ENCODE data around the gene FHL2.
"Not testable (repeated sequence)": the region's sequence is repeated elsewhere in the genome, so short reads cannot be mapped to it uniquely, and the experiment has no call there.

FHL2 gene

DNA sequence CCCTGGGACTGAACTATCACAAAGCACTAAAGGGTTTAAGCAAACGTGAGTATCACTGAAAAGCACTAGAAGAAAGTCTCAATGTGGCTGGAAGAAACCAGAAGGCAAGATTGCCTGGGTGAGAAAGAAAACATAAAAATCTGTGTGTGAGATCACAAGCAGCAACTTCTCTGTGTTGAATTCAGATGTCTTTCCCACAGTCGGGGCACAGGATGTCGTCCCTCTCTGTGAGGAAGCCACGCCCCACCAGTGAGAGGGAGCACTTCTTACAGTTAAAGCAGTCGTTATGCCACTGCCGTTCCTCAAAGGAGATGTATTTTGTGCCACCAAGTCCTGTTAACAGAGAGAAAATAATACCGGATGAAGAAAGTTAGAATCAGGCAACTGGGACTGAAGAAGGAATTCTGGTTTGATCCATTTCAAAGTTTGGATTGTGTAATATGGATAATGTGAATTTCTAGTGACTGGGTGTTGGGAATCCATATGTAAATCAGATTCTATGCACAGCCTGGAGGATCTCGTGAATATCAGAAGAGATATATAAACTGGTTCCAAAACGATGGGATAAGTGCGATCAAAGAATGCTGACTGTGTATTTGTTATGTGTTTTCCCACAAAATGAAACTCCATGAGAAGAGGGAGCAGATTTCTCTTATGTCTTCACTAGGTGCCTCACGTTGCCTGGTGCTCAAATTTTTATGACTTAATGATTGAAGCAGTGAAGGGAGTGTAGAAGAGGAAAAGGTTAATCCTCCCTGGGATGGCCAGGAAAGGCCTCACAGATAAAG, 37.6 kb downstream of the FHL2 start:
- in situ Hi-C loops (cut with MboI; ENCODE audit: low sequenced_read_pairs), result loop anchor here (10.0 to 25.0 kb wide), 2 partner anchors 174 to 526 kb away; no protein-coding TSS in a partner anchor

DNA sequence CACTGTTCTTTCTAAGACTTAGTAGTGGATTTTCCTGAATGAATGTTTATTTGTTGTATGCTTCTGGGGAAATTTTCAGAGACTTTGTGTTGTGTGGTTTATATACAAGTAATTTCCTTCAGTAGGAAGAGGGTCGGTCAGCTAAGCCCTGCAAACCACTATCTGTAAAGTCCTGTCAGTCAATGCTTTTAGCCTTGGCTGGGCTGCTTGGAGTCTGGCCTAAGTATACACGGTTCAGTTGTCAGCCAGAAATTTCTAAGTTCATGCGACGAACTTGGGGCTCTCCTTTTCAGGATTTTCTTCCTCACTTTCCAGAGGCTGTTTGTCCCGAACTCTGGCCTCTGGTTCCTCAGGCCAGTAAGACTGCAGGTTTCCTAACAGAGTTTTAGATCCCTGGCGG, 40.3 kb downstream of the FHL2 start:
- in situ Hi-C loops (cut with MboI; ENCODE audit: low sequenced_read_pairs), result loop anchor here (25.0 kb wide), 1 partner anchor 529 kb away; no protein-coding TSS in a partner anchor

DNA sequence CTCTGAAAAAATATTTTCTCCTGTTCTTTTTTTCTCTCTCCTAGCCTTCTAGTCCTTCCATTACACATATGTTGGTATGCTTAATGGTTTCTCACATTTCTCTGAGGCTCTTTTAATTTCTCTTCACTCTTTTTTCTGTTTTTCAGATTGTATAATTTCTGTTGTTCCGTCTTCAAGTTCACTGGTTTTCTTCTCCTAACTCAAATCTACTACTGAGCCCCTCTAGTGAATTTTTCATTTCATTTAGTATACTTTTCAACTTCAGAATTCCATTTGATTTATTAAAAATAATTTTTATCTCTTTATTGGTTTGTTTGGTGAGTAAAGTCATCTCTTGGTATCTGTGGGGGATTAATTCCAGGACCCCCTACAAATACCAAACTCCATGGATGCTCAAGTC, 41.7 kb downstream of the FHL2 start:
- in situ Hi-C loops (cut with MboI; ENCODE audit: low sequenced_read_pairs), result loop anchor here (25.0 kb wide), 1 partner anchor 530 kb away; no protein-coding TSS in a partner anchor

DNA sequence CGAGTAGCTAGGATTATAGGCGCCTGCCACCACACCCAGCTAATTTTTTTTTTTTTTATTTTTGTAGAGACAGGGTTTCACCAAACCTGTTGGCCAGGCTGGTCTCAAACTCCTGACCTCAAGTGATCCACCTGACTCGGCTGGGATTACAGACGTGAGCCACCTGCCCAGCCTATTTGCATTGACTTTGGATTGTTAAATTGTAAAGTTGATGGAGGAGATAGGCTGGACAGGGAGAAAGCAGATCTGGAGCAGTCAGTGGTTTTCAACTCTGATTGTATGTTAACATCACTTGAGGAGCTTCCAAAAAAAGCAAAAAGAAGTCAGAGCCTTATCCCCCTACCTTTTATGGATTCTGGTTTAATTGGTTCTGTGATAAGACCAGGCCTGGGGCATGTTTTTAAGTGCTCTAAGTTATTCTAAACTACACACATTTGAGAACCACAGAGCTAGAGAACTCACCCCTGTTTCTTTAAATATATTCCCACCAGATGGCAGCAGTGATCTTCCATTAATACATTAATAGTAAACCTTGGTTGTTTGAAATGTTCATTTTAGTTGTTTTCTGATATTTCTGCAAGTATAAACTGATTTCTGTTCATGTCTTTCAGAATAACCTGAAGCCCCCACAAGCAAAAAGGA, 54.0 kb downstream of the FHL2 start:
- in situ Hi-C loops (cut with MboI; ENCODE audit: low sequenced_read_pairs), result no loop called here

DNA sequence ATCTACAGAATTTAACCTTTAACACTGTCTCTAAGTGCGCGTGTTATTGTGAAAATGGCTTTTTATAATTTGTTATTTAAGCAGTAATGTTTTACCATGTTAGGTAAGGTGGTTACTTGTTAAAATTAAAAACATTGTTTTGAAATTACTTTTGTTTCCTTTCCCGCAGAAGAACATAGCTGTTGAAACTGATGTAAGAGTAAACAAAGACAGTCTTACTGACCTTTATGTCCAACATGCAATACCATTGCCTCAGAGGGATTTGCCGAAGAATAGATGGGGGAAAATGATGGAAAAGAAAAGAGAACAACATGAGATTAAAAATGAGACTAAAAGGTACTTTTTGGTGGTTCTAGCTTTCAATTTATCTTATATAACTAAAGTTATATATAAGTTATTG, 59.4 kb downstream of the FHL2 start:
- in situ Hi-C loops (cut with MboI; ENCODE audit: low sequenced_read_pairs), result no loop called here

DNA sequence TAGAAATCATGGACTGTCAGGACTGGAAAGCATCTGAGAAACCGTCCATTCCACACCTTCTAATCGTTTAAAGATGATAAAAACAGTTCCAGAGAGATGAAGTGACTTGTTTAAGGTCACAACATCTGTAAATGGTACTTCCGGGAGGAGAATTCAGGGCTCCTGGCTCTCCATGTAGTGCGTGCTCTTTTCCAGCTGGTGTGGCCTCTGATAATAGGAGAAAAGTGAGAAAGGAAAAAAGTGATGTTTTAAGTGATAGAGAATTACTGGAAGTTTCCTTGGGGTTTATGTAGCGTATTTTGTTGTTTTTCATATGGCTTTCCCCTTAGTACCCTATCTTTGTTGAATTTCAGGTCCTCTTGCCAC, 60.8 kb downstream of the FHL2 start:
- in situ Hi-C loops (cut with MboI; ENCODE audit: low sequenced_read_pairs), result no loop called here

DNA sequence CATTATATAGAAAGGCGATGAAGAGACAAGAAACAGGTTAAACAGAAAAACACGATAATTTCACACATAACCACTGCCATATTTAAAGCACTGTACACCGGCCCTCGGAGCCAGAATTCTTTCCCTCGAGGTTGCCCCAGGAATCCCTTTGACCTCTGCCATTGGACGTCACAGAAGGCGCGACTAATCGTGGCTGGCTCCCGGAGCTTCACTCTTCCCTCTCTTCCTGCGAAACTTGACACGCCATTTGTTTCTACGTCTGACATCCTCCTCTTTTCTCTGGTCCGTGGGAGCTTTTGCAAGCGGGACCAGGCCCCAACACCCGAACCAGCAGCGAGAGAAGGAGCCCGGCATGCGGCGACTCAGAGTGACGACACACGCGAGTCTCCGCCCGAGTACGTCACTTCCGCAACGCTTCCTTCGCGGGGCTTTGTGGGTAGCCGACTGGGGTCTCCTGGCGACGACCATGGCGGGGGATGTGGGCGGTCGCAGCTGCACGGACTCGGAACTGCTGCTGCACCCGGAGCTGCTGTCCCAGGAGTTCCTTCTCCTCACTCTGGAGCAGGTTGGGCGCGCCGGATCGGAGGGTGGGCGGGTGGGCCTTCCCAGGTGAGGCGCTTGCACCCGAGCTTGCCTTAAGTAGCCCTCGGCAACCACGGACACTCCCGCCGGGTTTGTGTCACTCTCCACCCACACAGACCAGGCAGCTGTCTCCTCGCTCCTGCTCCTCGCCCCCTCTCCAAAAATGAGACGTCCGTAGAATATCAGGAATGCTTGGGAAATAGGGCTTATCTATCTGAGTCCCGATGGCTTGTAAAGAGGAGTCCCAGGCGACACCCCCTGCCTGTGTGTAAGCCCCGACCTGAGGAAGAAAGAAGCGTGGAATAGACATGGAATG, 61.5 kb downstream of the FHL2 start, which contains the start of gene C2orf49:
TSS of gene C2orf49 (plus strand) at position 419 of the 898 bp plus-strand sequence. CDS start at position 467, 48 bp downstream.
- in situ Hi-C loops (cut with MboI; ENCODE audit: low sequenced_read_pairs), result no loop called here

DNA sequence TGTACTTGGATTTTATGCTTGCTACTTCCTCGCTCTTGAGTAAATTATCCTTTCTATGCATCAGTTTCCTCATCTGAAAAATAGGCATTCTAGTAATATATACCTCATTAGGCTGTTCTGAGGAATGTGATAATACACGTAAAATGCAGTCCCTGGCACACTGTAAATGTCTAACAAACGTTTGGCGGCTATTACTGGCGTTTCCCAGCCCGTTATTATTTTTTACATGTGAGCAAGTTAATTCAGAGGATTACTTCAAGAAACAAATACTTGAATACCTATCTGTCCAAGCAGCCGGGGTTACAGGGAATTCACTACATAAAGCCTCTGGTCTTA, 62.1 kb downstream of the FHL2 start:
- in situ Hi-C loops (cut with MboI; ENCODE audit: low sequenced_read_pairs), result no loop called here

DNA sequence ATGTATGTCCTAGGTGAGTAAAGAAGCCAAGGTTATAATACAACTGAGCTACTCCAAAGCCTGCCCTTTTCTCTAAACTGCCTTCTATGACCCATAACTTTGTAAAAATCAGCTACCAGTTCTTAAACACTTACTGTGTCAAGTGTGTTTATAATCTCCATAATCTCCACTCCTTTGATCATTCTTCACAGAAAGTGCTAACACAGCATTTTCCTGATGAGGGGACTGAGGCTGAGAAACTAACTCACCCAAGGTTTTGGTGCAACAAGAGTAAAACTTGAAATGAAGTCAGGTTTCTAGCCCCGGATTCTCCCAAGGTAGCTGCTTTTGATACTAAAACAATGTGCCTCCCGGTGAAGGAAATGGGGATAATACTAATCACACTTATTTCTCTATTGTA, 63.4 kb downstream of the FHL2 start:
- in situ Hi-C loops (cut with MboI; ENCODE audit: low sequenced_read_pairs), result no loop called here

DNA sequence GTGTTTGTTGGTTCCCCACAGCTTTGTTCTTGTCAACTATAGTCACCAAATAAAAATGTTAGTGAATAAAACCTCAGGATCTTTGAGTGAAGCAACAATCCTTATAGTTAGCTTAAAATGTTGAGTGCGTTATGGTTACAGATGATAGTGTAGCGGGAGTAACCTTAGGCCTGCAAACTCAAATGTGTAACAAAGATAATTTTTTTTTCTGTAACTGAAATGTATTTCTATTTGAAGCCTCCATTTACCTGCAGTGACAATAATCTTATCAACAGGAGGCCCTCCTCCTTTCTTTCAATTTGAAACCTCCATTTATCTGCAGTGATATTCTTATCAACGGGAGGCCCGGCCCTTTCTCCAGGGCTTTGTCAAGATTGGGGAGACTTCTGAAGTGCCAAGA, 64.6 kb downstream of the FHL2 start:
- in situ Hi-C loops (cut with MboI; ENCODE audit: low sequenced_read_pairs), result no loop called here

DNA sequence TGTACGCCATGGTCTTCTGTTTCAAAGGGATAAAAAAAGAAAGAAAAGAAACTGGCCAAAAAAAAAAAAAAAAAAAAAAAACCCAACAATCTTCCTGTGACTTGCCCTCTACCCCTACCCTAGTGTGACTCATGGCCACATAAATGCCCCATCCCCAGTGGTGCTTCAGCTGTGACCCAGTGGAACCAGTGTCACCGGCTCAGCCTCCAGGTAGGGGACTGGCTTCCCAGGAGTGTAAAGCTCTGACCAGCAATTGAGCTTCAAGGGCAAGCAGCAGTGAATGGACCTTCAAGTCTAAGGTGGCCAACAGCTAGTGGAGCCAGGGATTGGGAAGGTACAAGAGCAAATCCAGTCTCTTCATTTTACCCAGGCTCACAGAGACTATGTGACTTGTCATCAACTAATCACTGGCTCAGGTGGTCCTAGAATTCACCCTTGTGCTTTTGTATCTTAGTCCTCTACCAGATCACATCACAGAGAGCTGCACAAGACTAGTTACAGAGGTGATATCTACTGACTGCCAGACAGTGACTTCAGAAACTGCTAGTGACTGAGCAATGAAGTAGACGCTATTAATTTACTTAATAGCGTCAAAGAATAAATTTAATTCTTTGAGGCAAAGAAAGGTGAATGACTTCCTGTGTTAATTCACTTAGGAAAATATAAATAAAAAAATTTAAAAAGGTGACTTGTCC, 68.0 kb downstream of the FHL2 start:
- in situ Hi-C loops (cut with MboI; ENCODE audit: low sequenced_read_pairs), result no loop called here

DNA sequence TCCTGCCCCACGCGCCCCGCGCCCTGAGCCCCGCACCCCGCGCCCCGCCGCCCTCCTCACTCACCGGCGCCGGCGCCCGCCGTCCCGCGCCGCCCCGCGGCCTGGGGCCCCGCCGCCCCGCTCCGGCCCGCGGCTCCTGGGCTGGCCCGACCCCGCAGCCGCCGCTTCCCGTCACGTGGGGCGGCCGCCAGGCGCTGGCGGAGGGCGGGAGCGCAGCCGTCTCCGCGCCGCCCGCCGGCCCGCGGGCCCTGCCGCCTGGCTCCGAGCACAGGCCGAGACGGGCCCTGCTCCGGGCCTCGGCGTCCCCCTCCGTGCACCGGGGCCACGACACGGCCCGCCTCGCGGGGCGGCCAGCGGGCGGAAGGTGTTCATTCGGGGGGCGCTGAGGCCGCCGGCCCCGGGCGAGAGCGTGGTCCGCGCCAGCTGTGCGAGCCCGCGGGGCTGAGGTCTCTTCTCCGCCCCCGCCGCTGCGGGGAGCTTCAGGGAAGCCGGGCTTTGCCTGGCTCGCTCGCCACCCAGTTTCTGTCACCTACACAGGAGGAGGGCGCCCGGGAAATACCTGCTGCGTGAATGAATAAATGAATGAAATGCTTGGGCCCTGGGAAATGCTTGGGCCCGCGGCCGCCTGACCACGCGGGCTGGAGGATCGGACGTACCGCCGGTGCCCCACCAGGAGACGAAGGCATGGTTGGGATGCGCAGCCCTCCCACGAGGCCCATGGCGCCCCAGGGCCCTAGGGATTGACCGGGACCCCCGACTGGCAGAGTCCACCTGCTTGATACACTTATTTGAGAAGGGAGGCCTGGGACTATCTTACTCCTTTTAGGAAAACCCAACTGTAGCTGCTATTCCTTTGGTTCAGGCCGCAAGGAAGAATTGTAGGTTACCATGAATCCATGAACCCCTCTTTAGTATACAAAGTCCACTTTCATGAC, 69.0 kb downstream of the FHL2 start, which contains the start of gene TGFBRAP1:
TSS of gene TGFBRAP1 (minus strand) at position 175 of the 935 bp plus-strand sequence. CDS start 21,434 bp downstream, outside the sequence.
- in situ Hi-C loops (cut with MboI; ENCODE audit: low sequenced_read_pairs), result no loop called here

DNA sequence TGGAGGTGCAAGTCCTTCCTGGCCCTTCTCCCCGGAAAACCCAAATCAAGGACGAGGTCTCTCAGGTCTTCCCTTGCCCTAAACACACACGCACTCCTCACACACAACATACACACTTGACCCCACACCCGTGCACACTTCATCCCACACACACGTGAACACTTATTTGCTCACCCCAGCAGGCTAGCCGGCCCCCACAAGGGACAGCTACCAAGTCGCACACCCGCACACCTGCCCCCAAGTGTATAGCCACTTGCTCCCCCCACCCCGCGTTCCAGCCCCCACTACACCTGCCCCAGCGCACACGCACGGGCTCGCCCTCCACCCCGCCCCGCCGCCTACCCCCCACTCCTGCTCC, 69.7 kb downstream of the FHL2 start:
- in situ Hi-C loops (cut with MboI; ENCODE audit: low sequenced_read_pairs), result no loop called here

DNA sequence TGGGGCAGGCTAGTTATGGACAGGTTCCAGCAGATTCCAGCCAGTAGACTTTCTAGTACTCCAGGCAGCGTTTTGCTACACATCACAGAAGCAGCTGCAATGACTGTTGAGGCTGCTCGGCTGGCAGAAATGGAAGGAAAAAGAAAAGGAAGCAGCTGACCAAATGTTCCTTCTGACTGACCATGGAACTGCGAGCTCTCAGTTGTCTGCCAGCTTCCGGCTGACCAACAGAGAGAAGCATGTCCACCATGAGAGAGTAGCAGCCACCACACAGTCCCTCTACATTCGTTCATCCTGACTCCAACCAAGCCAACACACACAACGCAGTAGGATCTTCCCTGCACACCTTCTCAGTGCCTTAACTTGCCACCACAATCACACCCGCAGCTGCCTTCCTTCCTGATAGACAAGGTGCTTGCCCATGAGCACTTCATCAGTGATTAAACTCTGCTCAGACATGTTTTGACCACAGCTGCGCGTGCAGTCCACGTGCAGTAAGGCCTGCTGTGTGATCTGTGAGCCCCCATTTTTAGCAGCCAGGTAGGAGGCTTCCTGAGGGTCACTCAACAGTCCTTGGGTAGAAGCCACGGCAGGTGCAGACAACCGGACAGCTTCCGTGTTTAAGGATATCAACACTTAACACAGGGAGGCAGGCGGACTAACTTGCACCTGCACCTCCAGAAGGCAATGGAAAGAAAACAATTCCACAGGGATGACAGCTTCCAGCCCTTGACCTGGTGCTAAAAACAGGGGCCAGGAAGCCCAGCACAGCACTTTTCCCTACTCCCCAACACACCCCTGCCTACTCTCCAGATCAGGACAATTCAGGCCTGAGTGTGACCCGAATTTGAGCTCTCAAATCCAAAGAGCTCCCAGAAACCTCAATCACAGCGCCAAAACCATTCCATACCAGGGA, 70.3 kb downstream of the FHL2 start:
- in situ Hi-C loops (cut with MboI; ENCODE audit: low sequenced_read_pairs), result no loop called here

DNA sequence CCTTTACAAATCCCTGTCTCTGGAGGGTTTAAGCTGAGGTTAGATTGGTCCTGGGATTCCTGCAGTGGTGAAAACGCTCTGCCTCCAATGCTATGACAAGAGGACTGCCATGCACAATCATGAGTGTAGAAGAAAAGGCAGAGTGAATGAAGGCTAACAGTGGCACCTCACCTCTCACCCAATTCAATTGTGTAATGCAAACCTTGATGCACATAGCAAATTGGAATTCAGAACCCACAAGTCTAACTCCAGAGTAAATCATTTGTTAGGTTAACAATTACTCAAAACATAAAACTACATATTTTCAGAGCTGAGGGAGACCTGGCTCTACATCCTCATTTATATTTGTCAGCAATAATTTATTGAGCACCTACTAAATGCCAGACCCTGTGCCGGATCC, 71.2 kb downstream of the FHL2 start:
- in situ Hi-C loops (cut with MboI; ENCODE audit: low sequenced_read_pairs), result no loop called here

DNA sequence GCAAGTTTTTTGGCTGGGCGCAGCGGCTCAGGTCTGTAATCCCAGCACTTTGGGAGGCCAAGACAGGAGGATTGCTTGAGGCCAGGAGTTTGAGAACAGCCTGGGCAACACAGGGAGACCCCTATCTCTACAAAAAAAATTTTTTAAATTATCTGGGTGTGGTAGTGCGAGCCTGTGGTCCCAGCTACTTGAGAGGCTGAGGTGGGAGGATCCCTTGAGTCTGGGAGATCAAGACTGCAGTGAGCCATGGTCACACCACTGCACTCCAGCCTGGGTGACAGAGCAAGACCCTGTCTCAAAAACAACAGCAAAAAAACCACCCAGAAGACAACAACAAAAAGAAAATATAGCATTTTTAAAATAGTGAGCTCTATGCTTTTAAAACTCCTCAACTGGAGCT, 71.6 kb downstream of the FHL2 start:
- in situ Hi-C loops (cut with MboI; ENCODE audit: low sequenced_read_pairs), result not testable (repeated sequence)

DNA sequence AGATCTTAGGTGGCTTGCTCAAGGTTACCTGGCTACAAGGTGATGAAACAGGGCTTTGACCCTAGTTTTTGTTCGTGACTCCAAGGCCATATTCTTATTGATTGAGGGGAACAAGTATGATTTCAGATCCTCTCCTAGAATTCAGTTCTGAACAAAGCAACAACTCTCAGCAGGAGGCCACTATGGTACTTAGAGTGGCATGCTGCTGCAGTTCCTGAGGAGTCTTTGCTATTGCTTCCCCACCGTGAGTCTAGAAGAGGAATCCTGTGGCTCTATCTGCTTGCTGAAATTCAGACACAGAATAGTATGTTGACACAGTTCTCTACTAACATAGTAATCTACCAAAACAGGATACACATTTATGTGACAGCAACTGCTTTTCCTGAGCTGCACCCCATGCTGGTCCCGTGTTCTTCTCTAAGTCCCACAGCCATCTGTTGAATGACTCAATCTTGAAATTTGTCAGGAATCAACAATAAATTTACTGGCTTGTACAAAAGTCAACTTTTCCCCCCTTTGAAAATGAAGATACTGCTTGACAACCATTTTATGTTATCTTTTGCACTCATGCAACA, 73.4 kb downstream of the FHL2 start:
- in situ Hi-C loops (cut with MboI; ENCODE audit: low sequenced_read_pairs), result no loop called here

DNA sequence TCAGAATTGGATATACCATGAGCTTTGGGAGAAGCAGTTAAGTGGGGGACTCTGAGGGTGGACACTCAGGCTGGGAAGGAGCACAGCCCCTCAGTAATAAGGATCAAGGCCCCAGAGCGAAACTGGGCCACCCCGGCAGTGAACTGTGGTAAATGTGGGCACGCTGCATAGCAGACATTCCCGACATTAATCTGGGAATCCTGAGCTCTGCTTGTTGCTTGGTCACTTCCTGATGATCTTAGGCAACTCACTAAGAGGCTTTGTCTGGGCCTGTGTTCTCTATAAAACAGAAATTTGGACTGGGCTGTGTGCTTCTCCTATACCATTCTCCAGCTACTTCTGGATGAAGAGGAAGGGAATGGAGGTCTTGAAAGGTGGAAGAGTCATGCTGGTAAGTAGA, 74.1 kb downstream of the FHL2 start:
- in situ Hi-C loops (cut with MboI; ENCODE audit: low sequenced_read_pairs), result no loop called here
